Activated naive CD4-positive, alpha-beta T cell treated with anti-CD3 and anti-CD28 coated beads, Interleukin-2, amount 50 U/mL, for 24 hours (primary cell): ENCODE measurements around the gene ERVK3-1.
A peak's percentile ranks its signal among the peaks of the same experiment; 100 is the strongest.
"Not testable (repeated sequence)": the region's sequence is repeated elsewhere in the genome, so short reads cannot be mapped to it uniquely, and the experiment has no call there.

Experiments
- H3K27ac Mint-ChIP-seq: one replicate; pipeline ENCODE4 v1.8.0; 2021; ENCODE audit warnings: mild to moderate bottlenecking, mixed read lengths
- H3K27me3 Mint-ChIP-seq: one replicate; pipeline ENCODE4 v1.8.0; 2021; ENCODE audit warnings: mixed read lengths
- H3K36me3 Mint-ChIP-seq: one replicate; pipeline ENCODE4 v1.8.0; 2021; ENCODE audit warnings: mixed read lengths
- H3K4me1 Mint-ChIP-seq: one replicate; pipeline ENCODE4 v1.8.0; 2021; ENCODE audit warnings: mixed read lengths
- H3K4me3 Mint-ChIP-seq: one replicate; pipeline ENCODE4 v1.8.0; 2021; ENCODE audit warnings: mild to moderate bottlenecking, mixed read lengths
- H3K9me3 Mint-ChIP-seq: one replicate; pipeline ENCODE4 v1.8.0; 2021; ENCODE audit warnings: mixed read lengths

Gene ERVK3-1

DNA sequence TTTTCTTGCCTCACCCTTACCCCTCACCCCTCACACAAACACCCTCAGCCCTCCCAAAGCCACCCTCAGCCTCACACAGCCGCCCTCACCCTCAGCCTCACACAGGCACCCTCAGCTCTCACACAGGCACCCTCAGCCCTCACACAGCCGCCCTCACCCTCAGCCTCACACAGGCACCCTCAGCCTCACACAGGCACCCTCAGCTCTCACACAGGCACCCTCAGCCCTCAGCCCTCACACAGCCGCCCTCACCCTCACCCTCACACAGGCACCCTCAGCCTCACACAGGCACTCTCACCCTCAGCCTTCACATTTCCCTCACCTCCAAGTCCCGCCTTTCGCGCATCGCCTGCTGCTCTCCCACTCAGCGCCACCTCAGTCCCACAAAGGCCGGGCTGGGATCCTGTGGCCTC, 21.3 kb downstream of the ERVK3-1 start:
- peaks cover 4% of the 10 kb centered on the region for H3K36me3 Mint-ChIP-seq
- H3K27me3 Mint-ChIP-seq = no peaks in the 10 kb centered on the region
- no peaks in the 10 kb centered on the region for H3K9me3 Mint-ChIP-seq
- no peak overlapping the region for H3K4me3 Mint-ChIP-seq
- H3K27ac Mint-ChIP-seq = no peak overlapping the region
- H3K4me1 Mint-ChIP-seq = no peaks in the 10 kb centered on the region

DNA sequence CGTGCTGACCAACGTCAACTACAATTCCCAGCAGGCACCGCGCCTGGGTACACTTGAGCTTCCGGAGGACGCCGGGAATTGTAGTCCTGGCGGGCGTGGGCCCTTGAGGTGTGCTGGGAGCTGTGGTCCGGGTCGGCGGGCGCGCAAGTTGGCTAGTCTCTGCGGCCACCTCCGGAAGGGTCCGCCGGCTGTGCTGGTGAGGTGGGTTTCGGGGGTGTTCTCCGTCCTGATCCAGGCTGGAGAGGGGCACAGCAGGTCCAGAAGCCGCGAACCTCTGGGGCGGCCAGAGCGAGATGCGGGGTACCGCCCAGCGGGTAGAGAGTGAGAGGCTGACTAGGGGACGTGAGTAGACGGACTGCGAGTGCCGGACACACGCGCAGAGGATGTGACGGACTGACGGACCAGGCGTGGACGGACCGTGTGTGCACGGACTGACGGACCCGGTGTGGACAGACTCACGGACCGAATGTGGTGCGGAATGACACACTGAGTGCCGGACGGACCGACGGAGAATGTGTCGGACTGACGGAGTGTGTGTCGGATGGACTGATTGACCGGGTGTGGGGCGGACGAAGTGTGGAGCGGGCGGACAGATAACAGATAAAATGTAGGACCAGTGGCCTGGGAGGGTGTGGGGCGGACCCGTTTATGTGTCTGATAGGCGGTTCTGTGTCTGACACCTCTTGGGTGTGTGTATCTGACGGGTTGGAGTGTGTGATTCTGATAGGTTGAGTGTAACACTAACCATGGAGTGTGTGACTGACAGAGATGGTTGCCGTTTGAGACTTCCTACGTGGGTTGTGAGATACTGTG, 21.9 kb downstream of the ERVK3-1 start, which contains the start of gene ZSCAN22:
Gene ZSCAN22, plus strand, starts transcription at position 81 of the 813 bp plus-strand sequence. CDS start 7,809 bp downstream, outside the sequence.
- Mint-ChIP-seq H3K27me3 (no peaks in the 10 kb centered on the region), H3K9me3 (no peaks in the 10 kb centered on the region), H3K4me3 (no peak within 1 kb of the TSS), H3K36me3 (peaks cover 4% of the 10 kb centered on the region), H3K27ac (no peak within 1 kb of the TSS), H3K4me1 (no peaks in the 10 kb centered on the region)

DNA sequence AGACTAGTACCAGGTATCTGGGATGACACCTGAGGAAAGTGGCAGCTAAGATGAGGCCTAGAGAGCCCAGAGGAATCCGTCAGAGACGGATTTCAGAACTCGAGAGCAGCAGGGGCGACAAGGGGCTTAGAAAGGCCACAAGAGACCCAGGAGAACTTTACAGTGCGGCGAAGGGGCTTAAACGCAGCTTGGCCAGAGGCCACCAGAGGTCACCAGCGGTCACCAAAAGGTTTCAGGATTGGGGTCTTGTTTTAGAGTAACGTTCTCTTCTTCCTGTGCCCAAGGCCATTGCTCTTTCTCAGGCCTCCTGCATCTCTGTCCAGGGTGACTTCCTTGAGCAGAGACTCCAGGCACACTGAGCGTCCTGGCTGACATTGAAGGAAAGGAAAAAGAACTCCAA, 23.8 kb downstream of the ERVK3-1 start:
- no peaks in the 10 kb centered on the region for H3K27me3 Mint-ChIP-seq
- H3K4me3 Mint-ChIP-seq = no peak overlapping the region
- H3K36me3 Mint-ChIP-seq = peaks cover 2% of the 10 kb centered on the region
- H3K27ac Mint-ChIP-seq = no peak overlapping the region
- no peaks in the 10 kb centered on the region for H3K9me3 Mint-ChIP-seq
- no peaks in the 10 kb centered on the region for H3K4me1 Mint-ChIP-seq

DNA sequence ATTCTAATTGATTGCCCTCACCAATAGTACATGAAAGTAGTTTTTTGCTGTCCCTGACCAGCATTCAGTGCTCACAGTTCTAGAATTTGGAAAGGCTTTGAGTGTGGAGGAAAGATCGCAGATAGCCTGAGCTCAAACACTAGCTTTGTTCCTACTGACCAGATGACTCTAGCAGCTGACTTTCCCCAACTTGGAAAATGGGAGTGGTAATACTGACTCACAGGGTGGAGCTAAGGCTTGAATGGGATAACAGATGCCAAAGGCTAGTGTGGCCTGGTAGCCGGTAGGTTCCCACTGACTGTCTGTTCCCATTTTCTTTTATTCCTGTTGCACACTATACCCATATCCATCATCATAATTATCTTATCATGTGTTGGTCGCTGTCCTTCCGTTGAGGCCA, 25.3 kb downstream of the ERVK3-1 start:
- Mint-ChIP-seq H3K4me3 (no peak overlapping the region), H3K27me3 (no peaks in the 10 kb centered on the region), H3K36me3 (peaks cover 3% of the 10 kb centered on the region), H3K9me3 (no peaks in the 10 kb centered on the region), H3K4me1 (no peaks in the 10 kb centered on the region), H3K27ac (no peak overlapping the region)

DNA sequence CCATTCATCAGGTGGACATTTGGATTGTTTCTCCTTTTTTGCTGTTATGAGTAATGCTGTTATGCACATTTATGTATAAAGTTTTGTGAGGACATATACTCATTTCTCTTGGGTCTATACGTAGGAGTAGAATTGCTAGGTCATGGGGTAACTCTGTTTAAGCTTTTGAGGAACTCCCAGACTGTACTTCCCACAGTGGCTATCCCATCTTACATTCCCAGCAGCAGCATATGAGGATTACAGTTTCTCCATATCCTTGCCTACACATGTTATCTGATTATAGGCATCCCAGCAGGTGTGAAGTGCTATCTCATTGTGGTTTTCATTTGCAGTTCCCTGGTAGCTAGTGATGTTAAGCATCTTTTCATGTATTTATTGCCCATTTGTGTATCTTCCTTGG, 27.5 kb downstream of the ERVK3-1 start:
- Mint-ChIP-seq H3K9me3 (no peaks in the 10 kb centered on the region), H3K36me3 (peaks cover 5% of the 10 kb centered on the region), H3K4me1 (no peaks in the 10 kb centered on the region), H3K4me3 (no peak overlapping the region), H3K27ac (no peak overlapping the region), H3K27me3 (no peaks in the 10 kb centered on the region)

DNA sequence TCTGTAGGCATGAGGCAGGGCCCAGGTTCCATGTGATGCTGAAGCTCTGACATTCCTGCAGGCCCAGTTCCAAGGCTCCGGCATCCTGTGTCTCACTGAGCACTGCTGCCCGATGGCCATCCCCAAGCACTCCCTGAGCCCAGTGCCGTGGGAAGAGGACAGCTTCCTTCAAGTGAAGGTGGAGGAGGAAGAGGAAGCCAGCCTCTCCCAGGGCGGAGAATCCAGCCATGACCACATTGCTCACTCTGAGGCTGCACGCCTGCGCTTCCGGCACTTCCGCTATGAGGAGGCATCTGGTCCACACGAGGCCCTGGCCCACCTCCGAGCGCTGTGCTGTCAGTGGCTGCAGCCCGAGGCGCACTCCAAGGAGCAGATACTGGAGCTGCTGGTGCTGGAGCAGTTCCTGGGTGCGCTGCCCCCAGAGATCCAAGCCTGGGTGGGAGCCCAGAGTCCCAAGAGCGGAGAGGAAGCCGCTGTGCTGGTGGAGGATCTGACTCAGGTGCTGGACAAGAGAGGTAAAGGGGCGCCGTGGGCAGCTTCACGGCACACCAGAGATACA, 29.6 kb downstream of the ERVK3-1 start:
- Mint-ChIP-seq H3K27me3 (no peaks in the 10 kb centered on the region), H3K4me3 (no peak overlapping the region), H3K4me1 (no peaks in the 10 kb centered on the region), H3K9me3 (no peaks in the 10 kb centered on the region), H3K27ac (no peak overlapping the region), H3K36me3 (peaks cover 9% of the 10 kb centered on the region)

DNA sequence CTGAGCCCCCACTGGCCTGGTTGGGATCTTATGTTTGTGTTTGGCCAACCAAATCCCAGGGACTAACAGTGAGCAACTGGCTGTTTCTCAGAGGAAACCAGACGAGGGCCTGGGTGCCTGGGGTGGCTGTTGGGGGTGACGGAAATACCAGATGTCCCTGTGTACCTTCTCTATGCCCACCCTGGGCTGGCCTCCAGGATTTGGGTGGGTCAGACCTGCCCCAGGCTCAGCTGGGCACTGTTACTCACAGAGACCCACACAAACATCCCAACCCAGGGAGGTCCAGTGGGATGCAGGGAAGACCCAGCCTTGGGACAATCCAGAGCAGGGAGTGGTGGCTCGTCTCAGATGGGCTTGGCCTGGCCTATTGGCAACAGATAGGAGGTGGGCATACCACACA, 30.5 kb downstream of the ERVK3-1 start:
- Mint-ChIP-seq H3K4me1 (no peaks in the 10 kb centered on the region), H3K9me3 (no peaks in the 10 kb centered on the region), H3K27ac (no peak overlapping the region), H3K4me3 (no peak overlapping the region), H3K27me3 (no peaks in the 10 kb centered on the region), H3K36me3 (peaks cover 13% of the 10 kb centered on the region)

DNA sequence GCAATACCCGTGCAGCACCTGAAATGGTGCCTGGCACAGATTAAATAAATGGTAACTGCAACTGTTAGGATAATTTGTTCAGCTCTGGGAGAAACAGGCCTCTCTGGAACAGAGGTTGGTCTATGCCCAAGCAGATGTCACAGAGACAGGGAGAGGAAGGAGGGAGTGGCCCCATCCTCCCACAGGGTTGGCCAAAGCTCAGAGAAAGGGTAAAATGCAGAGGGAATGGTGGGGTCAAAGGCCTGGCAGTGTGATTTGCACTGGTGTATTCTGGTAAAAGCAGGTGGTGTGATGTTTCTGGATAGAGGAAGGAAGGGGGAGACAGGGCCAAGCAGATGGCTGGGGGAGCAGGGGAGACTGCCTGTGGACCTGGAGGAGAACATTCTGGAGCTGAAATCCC, 31.0 kb downstream of the ERVK3-1 start:
- no peak overlapping the region for H3K27ac Mint-ChIP-seq
- H3K4me3 Mint-ChIP-seq = no peak overlapping the region
- no peaks in the 10 kb centered on the region for H3K4me1 Mint-ChIP-seq
- peaks cover 16% of the 10 kb centered on the region for H3K36me3 Mint-ChIP-seq
- H3K27me3 Mint-ChIP-seq = no peaks in the 10 kb centered on the region
- no peaks in the 10 kb centered on the region for H3K9me3 Mint-ChIP-seq

DNA sequence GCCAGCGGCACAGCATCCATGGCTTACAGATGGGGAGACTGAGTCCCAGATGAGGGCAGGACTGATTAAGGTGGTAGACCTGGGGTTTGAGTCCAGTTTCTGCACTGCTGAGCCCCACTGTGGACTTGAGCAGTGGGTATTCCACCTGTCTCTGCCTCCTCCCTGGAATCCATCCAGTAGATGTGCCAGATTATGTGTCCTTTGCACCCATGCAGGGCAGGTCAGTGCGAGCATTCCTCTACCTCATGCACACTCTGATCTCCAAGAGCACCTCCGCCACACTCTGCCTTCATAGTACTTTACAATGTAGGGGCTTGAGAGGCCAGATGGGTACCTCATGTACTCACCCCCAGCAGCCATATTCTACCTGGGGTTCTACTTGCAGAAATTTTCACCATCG, 31.6 kb downstream of the ERVK3-1 start:
- H3K27ac Mint-ChIP-seq = no peak overlapping the region
- H3K9me3 Mint-ChIP-seq = no peaks in the 10 kb centered on the region
- no peak overlapping the region for H3K4me3 Mint-ChIP-seq
- no peaks in the 10 kb centered on the region for H3K4me1 Mint-ChIP-seq
- no peaks in the 10 kb centered on the region for H3K27me3 Mint-ChIP-seq
- H3K36me3 Mint-ChIP-seq = peaks cover 17% of the 10 kb centered on the region

DNA sequence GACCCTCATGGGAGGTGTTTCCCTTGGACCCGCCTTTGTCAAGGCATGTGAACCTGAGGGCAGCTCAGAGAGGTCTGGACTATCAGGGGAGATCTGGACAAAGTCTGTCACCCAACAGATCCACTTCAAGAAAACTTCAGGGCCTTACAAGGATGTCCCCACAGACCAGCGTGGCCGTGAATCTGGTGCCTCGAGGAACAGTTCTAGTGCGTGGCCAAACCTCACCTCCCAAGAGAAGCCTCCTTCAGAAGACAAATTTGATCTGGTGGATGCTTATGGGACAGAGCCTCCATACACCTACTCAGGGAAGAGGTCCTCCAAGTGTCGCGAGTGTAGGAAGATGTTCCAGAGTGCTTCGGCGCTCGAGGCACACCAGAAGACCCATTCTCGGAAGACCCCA, 33.2 kb downstream of the ERVK3-1 start:
- Mint-ChIP-seq H3K36me3 (peaks cover 15% of the 10 kb centered on the region), H3K27ac (no peak overlapping the region), H3K4me1 (no peaks in the 10 kb centered on the region)

DNA sequence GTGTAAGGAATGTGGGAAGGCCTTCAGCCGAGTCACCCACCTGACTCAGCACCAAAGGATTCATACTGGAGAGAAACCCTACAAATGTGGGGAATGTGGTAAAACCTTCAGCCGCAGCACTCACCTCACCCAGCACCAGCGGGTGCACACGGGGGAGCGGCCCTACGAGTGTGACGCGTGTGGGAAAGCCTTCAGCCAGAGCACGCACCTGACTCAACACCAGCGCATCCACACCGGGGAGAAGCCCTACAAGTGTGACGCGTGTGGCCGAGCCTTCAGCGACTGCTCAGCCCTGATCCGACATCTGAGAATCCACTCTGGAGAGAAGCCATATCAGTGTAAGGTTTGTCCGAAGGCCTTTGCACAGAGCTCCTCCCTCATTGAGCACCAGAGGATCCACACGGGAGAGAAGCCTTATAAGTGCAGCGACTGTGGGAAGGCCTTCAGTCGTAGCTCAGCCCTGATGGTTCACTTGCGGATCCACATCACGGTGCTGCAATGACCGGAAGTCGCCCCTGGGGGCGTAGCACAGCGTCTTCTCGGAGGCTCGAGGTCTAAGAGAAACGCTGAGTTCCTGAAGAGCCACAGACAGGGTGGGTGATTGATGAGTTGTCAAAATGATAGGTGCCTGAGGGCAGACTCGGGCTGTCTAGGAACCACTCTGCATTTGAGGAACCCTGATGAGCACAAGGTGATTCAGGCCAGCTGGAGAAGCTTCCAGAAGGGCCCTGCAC, 33.8 kb downstream of the ERVK3-1 start:
- no peak overlapping the region for H3K4me3 Mint-ChIP-seq
- H3K9me3 Mint-ChIP-seq = no peaks in the 10 kb centered on the region
- H3K27ac Mint-ChIP-seq = no peak overlapping the region
- H3K4me1 Mint-ChIP-seq = no peaks in the 10 kb centered on the region
- H3K36me3 Mint-ChIP-seq = peaks cover 15% of the 10 kb centered on the region
- H3K27me3 Mint-ChIP-seq = peaks cover 1% of the 10 kb centered on the region

More for the DNA sequence above, 33.2 kb downstream of the ERVK3-1 start:
- no peaks in the 10 kb centered on the region for H3K27me3 Mint-ChIP-seq
- H3K4me3 Mint-ChIP-seq = no peak overlapping the region
- no peaks in the 10 kb centered on the region for H3K9me3 Mint-ChIP-seq

DNA sequence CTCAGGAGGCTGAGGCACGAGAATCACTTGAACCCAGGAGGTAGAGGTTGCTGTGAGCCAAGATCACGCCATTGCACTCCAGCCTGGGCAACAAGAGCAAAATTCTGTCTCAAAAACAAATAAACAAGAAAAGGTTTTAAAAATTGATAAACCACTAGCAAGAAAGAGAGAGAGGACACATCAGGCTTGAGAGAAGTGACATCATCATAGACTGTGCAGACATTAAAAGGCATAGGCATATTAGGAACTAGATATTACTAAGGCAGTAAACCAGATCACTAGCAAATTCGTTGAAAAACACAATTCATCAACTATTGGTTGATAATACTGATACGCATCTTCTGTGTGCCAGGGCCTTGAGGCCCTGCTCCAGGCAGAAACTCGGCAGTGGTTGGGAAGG, 40.4 kb downstream of the ERVK3-1 start:
- H3K9me3 Mint-ChIP-seq = no peaks in the 10 kb centered on the region
- peak overlapping the region; percentile 6 for H3K27ac Mint-ChIP-seq
- H3K4me1 Mint-ChIP-seq = peaks cover 17% of the 10 kb centered on the region
- H3K36me3 Mint-ChIP-seq = peaks cover 9% of the 10 kb centered on the region
- peak overlapping the region; percentile 80 for H3K4me3 Mint-ChIP-seq
- H3K27me3 Mint-ChIP-seq = peaks cover 4% of the 10 kb centered on the region

DNA sequence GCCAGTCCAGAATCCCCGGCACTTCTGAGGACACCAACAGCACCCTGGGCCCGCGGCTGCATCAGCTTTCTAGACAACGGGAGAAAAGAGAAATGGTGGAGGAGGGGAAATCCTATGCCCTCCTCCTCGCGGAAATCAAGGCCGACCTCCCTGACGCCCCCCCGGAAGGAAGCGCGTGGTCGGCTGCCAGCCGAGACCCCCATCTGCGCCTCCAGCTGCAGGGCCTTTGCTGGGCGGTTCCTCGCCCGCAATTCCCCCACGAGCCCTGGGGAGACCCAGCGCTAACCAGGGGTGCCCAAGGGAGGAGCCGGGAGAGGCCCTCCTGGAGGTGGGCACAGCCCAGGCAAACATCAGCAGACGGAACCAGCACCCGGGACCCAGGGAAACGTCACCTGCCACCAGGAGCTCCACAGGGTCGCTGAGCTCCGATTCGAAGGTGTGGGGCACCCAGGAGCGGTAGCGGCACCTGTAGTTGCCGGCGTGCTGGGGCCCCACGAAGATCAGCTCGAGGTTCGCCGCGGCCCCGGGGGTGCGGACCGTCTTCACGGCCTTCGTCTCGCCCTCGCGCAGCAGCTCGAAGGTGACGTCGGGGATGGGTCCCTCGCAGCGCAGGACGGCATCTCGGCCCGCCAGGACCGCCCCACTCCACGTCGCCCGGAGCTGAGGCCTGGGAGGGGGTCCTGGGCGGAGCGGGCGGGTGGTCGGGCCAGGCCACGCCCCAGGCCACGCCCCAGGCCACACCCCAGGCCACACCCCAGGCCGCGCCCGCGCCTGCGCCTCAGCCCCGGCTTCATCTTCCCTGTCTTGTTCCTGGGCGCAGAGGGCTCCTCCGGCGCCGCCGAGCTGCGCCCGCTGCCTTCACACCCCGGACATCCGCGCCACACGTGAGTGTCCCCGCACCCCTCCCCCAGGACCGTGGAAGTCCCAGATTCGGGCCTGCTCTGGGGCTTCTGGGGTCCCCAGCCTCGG, 42.1 kb downstream of the ERVK3-1 start:
- Mint-ChIP-seq H3K27ac (no peak overlapping the region), H3K9me3 (no peaks in the 10 kb centered on the region), H3K4me1 (peaks cover 17% of the 10 kb centered on the region), H3K36me3 (peaks cover 4% of the 10 kb centered on the region), H3K4me3 (peak overlapping the region; percentile 91), H3K27me3 (peaks cover 4% of the 10 kb centered on the region)

DNA sequence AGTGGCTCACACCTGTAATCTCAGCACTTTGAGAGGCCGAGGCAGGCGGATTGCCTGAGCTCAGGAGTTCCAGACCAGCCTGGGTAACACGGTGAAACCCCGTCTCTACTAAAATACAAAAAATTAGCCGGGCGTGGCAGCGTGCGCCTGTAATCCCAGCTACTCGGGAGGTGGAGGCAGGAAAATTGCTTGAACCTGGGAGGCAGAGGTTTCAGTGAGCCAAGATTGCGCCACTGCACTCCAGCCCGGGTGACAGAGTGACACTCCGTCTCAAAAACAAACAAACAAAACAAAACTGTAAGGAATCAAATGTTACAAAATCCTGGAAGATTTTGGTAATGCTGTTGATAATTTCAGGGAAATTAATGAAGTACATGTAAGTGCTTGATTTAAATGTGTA, 42.9 kb downstream of the ERVK3-1 start:
- not testable (repeated sequence) for H3K36me3 Mint-ChIP-seq, H3K9me3 Mint-ChIP-seq, H3K27ac Mint-ChIP-seq, H3K27me3 Mint-ChIP-seq
- peaks cover 17% of the 10 kb centered on the region for H3K4me1 Mint-ChIP-seq
- H3K4me3 Mint-ChIP-seq = peak overlapping the region; percentile 91

DNA sequence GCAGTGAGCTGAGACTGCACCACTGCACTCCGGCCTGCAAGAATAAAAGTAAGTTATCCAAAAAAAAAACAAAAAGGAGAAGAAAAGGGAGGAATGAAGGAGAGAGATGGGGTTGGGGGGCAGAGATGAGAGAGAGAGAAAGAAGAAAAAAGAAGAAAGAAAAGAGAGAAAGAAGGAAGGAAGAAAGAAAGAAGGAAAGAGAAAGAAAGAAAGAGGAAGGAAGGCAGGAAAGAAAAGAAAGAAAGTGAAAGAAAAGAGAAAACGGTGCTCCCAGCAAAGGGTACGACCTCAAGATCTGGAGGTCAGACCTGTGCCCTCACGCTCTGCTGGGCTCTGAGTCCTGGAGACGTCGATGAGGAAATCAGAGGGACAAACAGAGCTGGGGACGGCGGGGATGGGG, 44.4 kb downstream of the ERVK3-1 start:
- H3K9me3 Mint-ChIP-seq = no peaks in the 10 kb centered on the region
- no peak overlapping the region for H3K27ac Mint-ChIP-seq
- H3K36me3 Mint-ChIP-seq = peaks cover 4% of the 10 kb centered on the region
- H3K27me3 Mint-ChIP-seq = peaks cover 3% of the 10 kb centered on the region
- H3K4me3 Mint-ChIP-seq = no peak overlapping the region
- H3K4me1 Mint-ChIP-seq = peaks cover 17% of the 10 kb centered on the region
